Endothelial cell of umbilical vein (primary cell): ENCODE results near the gene G3BP2. TPM values are rescaled to one million over a fixed set of nuclear protein-coding genes. Genes with fewer than 3 reads are reported as not detected.
"Not testable (repeated sequence)": the region's sequence is repeated elsewhere in the genome, so short reads cannot be mapped to it uniquely, and the experiment has no call there.

ENCODE experiments used
- BruUV-seq: library from RNA; stranded (reverse); fragments of 400-500 nt; replicated peaks from 2 replicates; lab custom pipeline; 2021; lab: Mats Ljungman, UMichigan
- CTCF ChIA-PET: fragments of 300-600, 350-600 bp; sonication (Branson Sonifier 250); formaldehyde crosslinking; loops from one replicate; lab custom pipeline; 2021; ENCODE audit warnings: antibody characterized with exemption, inconsistent platforms; lab: Charles Lee
- POLR2A ChIA-PET: fragments of 300-600, 350-600 bp; sonication (Branson Sonifier 250); formaldehyde crosslinking; loops from one replicate; lab custom pipeline; 2021; ENCODE audit warnings: antibody characterized with exemption, inconsistent platforms; lab: Charles Lee
- DNase-seq: peaks from one replicate; pipeline ENCODE4 v3.0.0-alpha.2; 2011; ENCODE audit warnings: low read depth, low spot score
- FAIRE-seq: peaks from 2 replicates; lab custom pipeline; 2011; peaks lifted over from hg19 to GRCh38; lab: Jason Lieb, UNC
- H2AFZ ChIP-seq: 2 replicates; pipeline ENCODE4 v1.6.0; 2012; ENCODE audit warnings: low read depth, low read length, control low read depth, inconsistent platforms
- H3K27ac ChIP-seq: 2 replicates; pipeline ENCODE4 v1.5.1; 2011; ENCODE audit warnings: low read depth, mild to moderate bottlenecking, control low read depth, low read length, moderate library complexity; ENCODE audit not compliant: insufficient read depth
- H3K27me3 ChIP-seq, 2 experiments: 2 replicates each; pipeline versions ENCODE4 v1.6.0 to v1.6.1; 2011; ENCODE audit warnings: low read length in 2 of 2, mixed read lengths in 1 of 2; ENCODE audit not compliant: control insufficient read depth in 2 of 2, insufficient read depth in 2 of 2
- H3K36me3 ChIP-seq, 2 experiments: 2 replicates in 1 of 2; 3 replicates in 1 of 2; pipeline ENCODE4 v1.5.1; 2011; ENCODE audit warnings: low read length in 2 of 2, mild to moderate bottlenecking in 1 of 2, moderate library complexity in 1 of 2; ENCODE audit not compliant: control insufficient read depth in 2 of 2, insufficient read depth in 2 of 2; ENCODE audit errors: extremely low read depth in 1 of 2
- H3K4me1 ChIP-seq: 3 replicates; pipeline ENCODE4 v1.5.1; 2011; ENCODE audit warnings: mild to moderate bottlenecking, low read length; ENCODE audit not compliant: control insufficient read depth, insufficient read depth; ENCODE audit errors: extremely low read depth
- H3K4me2 ChIP-seq: 2 replicates; pipeline ENCODE4 v1.6.1; 2011; ENCODE audit warnings: low read length, control low read depth, mixed read lengths; ENCODE audit not compliant: insufficient read depth
- H3K4me3 ChIP-seq, 3 experiments: fragments of 200-600 bp in 1 of 3; sonication (generic), shearing (Covaris generic) in 1 of 3; replicated peaks in 1 of 3; 2 replicates each; pipeline ENCODE4 v1.5.1; 2011 to 2016; ENCODE audit warnings: control low read depth in 3 of 3, low read length in 3 of 3, mild to moderate bottlenecking in 2 of 3, inconsistent platforms in 1 of 3, low read depth in 1 of 3, moderate library complexity in 1 of 3; ENCODE audit not compliant: insufficient read depth in 1 of 3
- H3K79me2 ChIP-seq: 2 replicates; pipeline ENCODE4 v1.6.0; 2012; ENCODE audit warnings: low read length, inconsistent platforms; ENCODE audit not compliant: control insufficient read depth, insufficient read depth
- H3K9ac ChIP-seq: replicated peaks from 2 replicates; pipeline ENCODE3; 2011; ENCODE audit warnings: low read length, control low read depth; ENCODE audit not compliant: insufficient read depth; ENCODE audit errors: extremely low read depth
- H3K9me1 ChIP-seq: replicated peaks from 3 replicates; pipeline ENCODE4 v1.6.0; 2011; ENCODE audit warnings: mild to moderate bottlenecking, low read length; ENCODE audit not compliant: control insufficient read depth, insufficient read depth; ENCODE audit errors: extremely low read depth
- H3K9me3 ChIP-seq: replicated peaks from 2 replicates; pipeline ENCODE4 v1.5.1; 2012; ENCODE audit warnings: low read length, inconsistent platforms; ENCODE audit not compliant: control insufficient read depth, insufficient read depth
- H4K20me1 ChIP-seq: replicated peaks from 2 replicates; pipeline ENCODE3; 2011; ENCODE audit warnings: mild to moderate bottlenecking, low read length; ENCODE audit not compliant: control insufficient read depth, insufficient read depth; ENCODE audit errors: extremely low read depth
- EZH2 ChIP-seq: IDR thresholded peaks from 2 replicates; pipeline ENCODE4 v1.6.1; 2012; ENCODE audit warnings: borderline replicate concordance, low read depth, mild to moderate bottlenecking, moderate library complexity, low read length, inconsistent platforms; ENCODE audit not compliant: severe bottlenecking
- FOS ChIP-seq: IDR thresholded peaks from 2 replicates; pipeline ENCODE4 v1.6.1; 2011; ENCODE audit warnings: mild to moderate bottlenecking, low read length, moderate library complexity, borderline replicate concordance; ENCODE audit not compliant: insufficient read depth
- GATA2 ChIP-seq: IDR thresholded peaks from 2 replicates; pipeline ENCODE4 v1.7.0; 2011; ENCODE audit warnings: low read depth, mild to moderate bottlenecking, moderate library complexity, mixed read lengths, low read length; ENCODE audit not compliant: insufficient read length, insufficient read depth
- JUN ChIP-seq: IDR thresholded peaks from 2 replicates; pipeline ENCODE4 v1.6.1; 2011; ENCODE audit warnings: borderline replicate concordance, low read depth; ENCODE audit not compliant: insufficient read length, insufficient read depth
- MYC ChIP-seq: IDR thresholded peaks from one replicate; pipeline ENCODE4 v1.6.1; 2011; ENCODE audit warnings: mild to moderate bottlenecking, low read depth, low read length
- POLR2A ChIP-seq: IDR thresholded peaks from 2 replicates; pipeline ENCODE4 v1.6.1; 2012; ENCODE audit warnings: low read depth, mild to moderate bottlenecking, control low read depth, low read length
- POLR2AphosphoS5 ChIP-seq: IDR thresholded peaks from 2 replicates; pipeline ENCODE4 v1.6.1; 2012; ENCODE audit warnings: low read depth, mild to moderate bottlenecking, control low read depth, low read length, moderate library complexity; ENCODE audit not compliant: insufficient read depth
- dilution Hi-C: fragments of 300-500 bp; cut with MboI; formaldehyde crosslinking; loops from one replicate; pipeline ENCODE4 v1.15.0; 2019; ENCODE audit warnings: low sequenced_read_pairs; ENCODE audit not compliant: extremely low pct_ligation_motif_present
- intact Hi-C: fragments of 100-400 bp; cut with micrococcal nuclease; formaldehyde crosslinking; loops from one replicate; pipeline ENCODE4 v1.10.0; 2022
- polyA plus RNA-seq, 4 experiments: library from polyadenylated mRNA; depleted of rRNA in 3 of 4; stranded (reverse) in 3 of 4; unstranded in 1 of 4; fragments of >200 nt; gene quantifications; 2 replicates each; pipeline versions ENCODE4 v1.2.1 to v1.2.3, GENCODE V29; 2011 to 2012; ENCODE audit warnings: missing spikeins in 1 of 4
- total RNA-seq: library from RNA; stranded (reverse); gene quantifications from 2 replicates; pipeline ENCODE4 v1.2.3, GENCODE V29; 2021
- TF ChIP-seq, protein P1 (sequence below): IDR thresholded peaks from 2 replicates; pipeline ENCODE4 v1.6.1; 2011; ENCODE audit not compliant: insufficient read depth, insufficient read length
- TF ChIP-seq, protein P2 (sequence below), 2 donors: IDR thresholded peaks; 1 replicate in 1 of 2; 2 replicates in 1 of 2; pipeline ENCODE4 v1.5.1; 2011; ENCODE audit warnings: low read length in 2 of 2, mild to moderate bottlenecking in 2 of 2, moderate library complexity in 2 of 2, control low read depth in 1 of 2, inconsistent platforms in 1 of 2, low read depth in 1 of 2; ENCODE audit not compliant: insufficient read depth in 1 of 2; ENCODE audit errors: extremely low read depth in 1 of 2

G3BP2 gene
- total and polyA plus RNA-seq, 2 donors (not counting 3 experiments of a cell fraction or from before 2014, with no cell fraction given), result 61.1 to 180 TPM

- no peaks in the 10 kb centered on the region for H3K27me3 ChIP-seq
- H3K9me1 ChIP-seq, result peaks cover 5% of the 10 kb centered on the region
- POLR2A ChIA-PET, result interaction anchor here (0.6 kb wide), 1 partner anchor 14 kb away, joined by 6 read pairs; no protein-coding TSS in a partner anchor
- intact Hi-C loops, result no loop called here
- no peak overlapping the region for H3K4me2 ChIP-seq
- peaks cover 95% of the 10 kb centered on the region for H3K79me2 ChIP-seq
- no peaks in the 10 kb centered on the region for H3K9me3 ChIP-seq
- dilution Hi-C loops, result no loop called here
- no peak overlapping the region for H3K9ac ChIP-seq
- FAIRE-seq (no peak), DNase-seq (no peak)
- no peak overlapping the region for H2AFZ ChIP-seq
- peaks cover 14% of the 10 kb centered on the region for H4K20me1 ChIP-seq
- BruUV-seq, result no TSS peak
- H3K4me3 ChIP-seq, result no peak overlapping the region
- CTCF ChIA-PET, result interaction anchor here (1.1 to 7.1 kb wide), 3 partner anchors 10 to 55 kb away, joined by 4 to 65 read pairs (median 6); partner anchors contain the start of gene USO1
- TF ChIP-seq POLR2A, result no peak
- no peak for TF ChIP-seq EZH2
- no peak for TF ChIP-seq MYC
- no peak for TF ChIP-seq POLR2AphosphoS5
- TF ChIP-seq GATA2, result no peak
- TF ChIP-seq JUN, result no peak
- TF ChIP-seq, protein P1, sequence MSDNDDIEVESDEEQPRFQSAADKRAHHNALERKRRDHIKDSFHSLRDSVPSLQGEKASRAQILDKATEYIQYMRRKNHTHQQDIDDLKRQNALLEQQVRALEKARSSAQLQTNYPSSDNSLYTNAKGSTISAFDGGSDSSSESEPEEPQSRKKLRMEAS, result no peak
- TF ChIP-seq, protein P2, sequence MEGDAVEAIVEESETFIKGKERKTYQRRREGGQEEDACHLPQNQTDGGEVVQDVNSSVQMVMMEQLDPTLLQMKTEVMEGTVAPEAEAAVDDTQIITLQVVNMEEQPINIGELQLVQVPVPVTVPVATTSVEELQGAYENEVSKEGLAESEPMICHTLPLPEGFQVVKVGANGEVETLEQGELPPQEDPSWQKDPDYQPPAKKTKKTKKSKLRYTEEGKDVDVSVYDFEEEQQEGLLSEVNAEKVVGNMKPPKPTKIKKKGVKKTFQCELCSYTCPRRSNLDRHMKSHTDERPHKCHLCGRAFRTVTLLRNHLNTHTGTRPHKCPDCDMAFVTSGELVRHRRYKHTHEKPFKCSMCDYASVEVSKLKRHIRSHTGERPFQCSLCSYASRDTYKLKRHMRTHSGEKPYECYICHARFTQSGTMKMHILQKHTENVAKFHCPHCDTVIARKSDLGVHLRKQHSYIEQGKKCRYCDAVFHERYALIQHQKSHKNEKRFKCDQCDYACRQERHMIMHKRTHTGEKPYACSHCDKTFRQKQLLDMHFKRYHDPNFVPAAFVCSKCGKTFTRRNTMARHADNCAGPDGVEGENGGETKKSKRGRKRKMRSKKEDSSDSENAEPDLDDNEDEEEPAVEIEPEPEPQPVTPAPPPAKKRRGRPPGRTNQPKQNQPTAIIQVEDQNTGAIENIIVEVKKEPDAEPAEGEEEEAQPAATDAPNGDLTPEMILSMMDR (IDR thresholded peaks at IDR 0.05; ENCODE audit: extremely low read depth in 1 of 2, insufficient read depth in 1 of 2, low read depth in 1 of 2, low read length in 2 of 2), result no peak
- no peak for TF ChIP-seq FOS
- H3K36me3 ChIP-seq, result no peaks in the 10 kb centered on the region
- H3K27ac ChIP-seq, result no peak overlapping the region
- H3K4me1 ChIP-seq, result peaks cover 16% of the 10 kb centered on the region
Observed at GRCh38 chr4:75668596-75668995, 4.6 kb downstream of the G3BP2 start.

GRCh38 chr4:75667636-75668035 is 5.6 kb downstream of the G3BP2 start:
- H3K27ac ChIP-seq, H3K36me3 ChIP-seq, intact Hi-C loops, H3K9me1 ChIP-seq, BruUV-seq, H2AFZ ChIP-seq, H3K9me3 ChIP-seq, H3K4me3 ChIP-seq, H3K9ac ChIP-seq, H3K4me2 ChIP-seq, dilution Hi-C loops, FAIRE-seq, POLR2A ChIA-PET, DNase-seq, H3K27me3 ChIP-seq: not testable (repeated sequence)
- peaks cover 100% of the 10 kb centered on the region for H3K79me2 ChIP-seq
- peaks cover 15% of the 10 kb centered on the region for H4K20me1 ChIP-seq
- peaks cover 15% of the 10 kb centered on the region for H3K4me1 ChIP-seq
- CTCF ChIA-PET, result interaction anchor here (1.3 to 7.1 kb wide), 2 partner anchors 9 to 56 kb away, joined by 6 to 65 read pairs; partner anchors contain the start of gene USO1
